Karpas-422 (cell line): ENCODE data around the gene IQCH. TPM values are rescaled to one million over a fixed set of nuclear protein-coding genes. Genes with fewer than 3 reads are reported as not detected.
"Not testable (repeated sequence)": the region's sequence is repeated elsewhere in the genome, so short reads cannot be mapped to it uniquely, and the experiment has no call there.

Experiments
- DNase-seq: peaks from one replicate; pipeline ENCODE4 v3.0.0-alpha.2; 2015
- H2AFZ ChIP-seq: fragments of 200-600 bp; sonication (generic); 2 replicates; pipeline ENCODE4 v1.6.1; 2014; ENCODE audit warnings: antibody characterized with exemption, low read length, mixed read lengths
- H3K27ac ChIP-seq: fragments of 200-600 bp; sonication (generic); 2 replicates; pipeline ENCODE4 v1.5.1; 2014; ENCODE audit warnings: mild to moderate bottlenecking, low read length, moderate library complexity
- H3K27me3 ChIP-seq: fragments of 200-600 bp; sonication (generic); 2 replicates; pipeline ENCODE4 v1.6.1; 2014; ENCODE audit warnings: low read length, mixed read lengths
- H3K36me3 ChIP-seq: fragments of 200-600 bp; sonication (generic); 2 replicates; pipeline ENCODE4 v1.6.1; 2014; ENCODE audit warnings: low read length, mixed read lengths; ENCODE audit not compliant: insufficient read depth
- H3K4me1 ChIP-seq: fragments of 200-600 bp; sonication (generic); 2 replicates; pipeline ENCODE4 v1.6.1; 2014; ENCODE audit warnings: mild to moderate bottlenecking, low read length, mixed read lengths
- H3K4me2 ChIP-seq: fragments of 200-600 bp; sonication (generic); 2 replicates; pipeline ENCODE4 v1.6.1; 2014; ENCODE audit warnings: low read length, low read depth, mild to moderate bottlenecking; ENCODE audit not compliant: poor library complexity, severe bottlenecking
- H3K4me3 ChIP-seq: fragments of 200-600 bp; sonication (generic); 2 replicates; pipeline ENCODE4 v1.5.1; 2014; ENCODE audit warnings: mild to moderate bottlenecking, antibody characterized with exemption, low read length, mixed read lengths
- H3K79me2 ChIP-seq: fragments of 200-600 bp; sonication (generic); 2 replicates; pipeline ENCODE4 v1.6.1; 2014; ENCODE audit warnings: mild to moderate bottlenecking, low read length, mixed read lengths
- H3K9ac ChIP-seq: fragments of 200-600 bp; sonication (generic); 2 replicates; pipeline ENCODE4 v1.6.0; 2014; ENCODE audit warnings: low read length
- H3K9me2 ChIP-seq: fragments of 200-600 bp; sonication (generic), shearing (Covaris generic); replicated peaks from 2 replicates; pipeline ENCODE4 v1.6.0; 2014; ENCODE audit warnings: mild to moderate bottlenecking, low read length, moderate library complexity; ENCODE audit not compliant: insufficient read depth
- H3K9me3 ChIP-seq: fragments of 300-700, 200-600 bp; sonication (generic); 2 replicates; pipeline ENCODE4 v1.6.1; 2014; ENCODE audit warnings: low read length, mixed read lengths
- H4K20me1 ChIP-seq: fragments of 200-600 bp; sonication (generic); 2 replicates; pipeline ENCODE4 v1.6.1; 2014; ENCODE audit warnings: mild to moderate bottlenecking, antibody characterized with exemption, low read length, low read depth; ENCODE audit not compliant: insufficient read depth
- total RNA-seq: library from RNA; depleted of rRNA; stranded (reverse); fragments of >200 nt; shearing (Covaris generic); gene quantifications from 2 replicates; pipeline ENCODE4 v1.2.3, GENCODE V29; 2014; ENCODE audit warnings: low replicate concordance

Gene IQCH
- total RNA-seq, 1 experiment from 2014 or later, result 2.4 TPM

- Histone ChIP-seq H3K9ac (no peak overlapping the region), H4K20me1 (peaks cover 18% of the 10 kb centered on the region), H2AFZ (no peak overlapping the region), H3K79me2 (peaks cover 31% of the 10 kb centered on the region), H3K4me2 (no peak overlapping the region), H3K27ac (no peak overlapping the region), H3K4me3 (no peak overlapping the region), H3K9me2 (no peaks in the 10 kb centered on the region), H3K9me3 (peaks cover 4% of the 10 kb centered on the region; the same call in 1 of the 2 replicates), H3K36me3 (0 out of 2 replicates have a peak, but pooled peaks cover 3% of the 10 kb centered on the region), H3K4me1 (peaks cover 8% of the 10 kb centered on the region), H3K27me3 (no peaks in the 10 kb centered on the region)
- no peak for DNase-seq
These were observed 4.8 kb upstream of the IQCH start for GRCh38 chr15:67249830-67250229.

GRCh38 chr15:67251318-67251717 is 3.3 kb upstream of the IQCH start:
- Histone ChIP-seq H3K79me2 (peaks cover 31% of the 10 kb centered on the region), H3K4me2 (no peak overlapping the region), H3K4me1 (peaks cover 15% of the 10 kb centered on the region), H3K36me3 (0 out of 2 replicates have a peak, but pooled peaks cover 3% of the 10 kb centered on the region), H2AFZ (no peak overlapping the region), H3K9me3 (peaks cover 4% of the 10 kb centered on the region; the same call in 1 of the 2 replicates), H4K20me1 (peaks cover 18% of the 10 kb centered on the region), H3K27ac (no peak overlapping the region), H3K4me3 (no peak overlapping the region), H3K9me2 (no peaks in the 10 kb centered on the region), H3K9ac (no peak overlapping the region), H3K27me3 (no peaks in the 10 kb centered on the region)
- DNase-seq, result no peak

GRCh38 chr15:67253101-67253500 is 1.5 kb upstream of the IQCH start:
- Histone ChIP-seq H3K79me2 (peaks cover 31% of the 10 kb centered on the region), H3K27ac (no peak overlapping the region), H3K4me2 (peak overlapping the region; percentile 90), H3K27me3 (no peaks in the 10 kb centered on the region), H3K9me2 (no peaks in the 10 kb centered on the region), H3K4me1 (peaks cover 15% of the 10 kb centered on the region), H3K4me3 (peak overlapping the region; percentile 90), H3K9me3 (no peaks in the 10 kb centered on the region), H3K36me3 (0 out of 2 replicates have a peak, but pooled peaks cover 3% of the 10 kb centered on the region), H3K9ac (no peak overlapping the region; the same call in 1 of the 2 replicates), H4K20me1 (peaks cover 18% of the 10 kb centered on the region), H2AFZ (no peak overlapping the region)
- DNase-seq, result no peak

- Histone ChIP-seq H3K27ac (peak overlapping the region; percentile 16; the same call in 1 of the 2 replicates), H3K79me2 (peaks cover 31% of the 10 kb centered on the region), H2AFZ (peak overlapping the region; percentile 86), H3K9me2 (no peaks in the 10 kb centered on the region), H3K9me3 (no peaks in the 10 kb centered on the region), H3K9ac (peak overlapping the region; percentile 79), H3K4me3 (peak overlapping the region; percentile 90), H3K4me1 (peaks cover 15% of the 10 kb centered on the region), H3K4me2 (peak overlapping the region; percentile 90), H3K27me3 (no peaks in the 10 kb centered on the region), H3K36me3 (0 out of 2 replicates have a peak, but pooled peaks cover 3% of the 10 kb centered on the region), H4K20me1 (peaks cover 18% of the 10 kb centered on the region)
- no peak for DNase-seq
These were observed 893 bp upstream of the IQCH start for GRCh38 chr15:67253549-67254237.

- H3K36me3 ChIP-seq, result no peaks in the 10 kb centered on the region
These were observed 1.5 kb downstream of the IQCH start for GRCh38 chr15:67256051-67256450.

GRCh38 chr15:67258412-67258811 is 3.8 kb downstream of the IQCH start:
- not testable (repeated sequence) for H3K27ac ChIP-seq, H3K36me3 ChIP-seq, H3K4me3 ChIP-seq, H3K9ac ChIP-seq, H3K9me2 ChIP-seq, H3K79me2 ChIP-seq, H3K27me3 ChIP-seq, H3K9me3 ChIP-seq, H2AFZ ChIP-seq, H3K4me2 ChIP-seq, H4K20me1 ChIP-seq, DNase-seq
- peaks cover 12% of the 10 kb centered on the region for H3K4me1 ChIP-seq

More at GRCh38 chr15:67256051-67256450, 1.5 kb downstream of the IQCH start:
- Histone ChIP-seq H3K27ac (no peak overlapping the region), H3K27me3 (no peaks in the 10 kb centered on the region), H4K20me1 (peaks cover 14% of the 10 kb centered on the region), H3K9me3 (no peaks in the 10 kb centered on the region), H3K4me1 (peaks cover 15% of the 10 kb centered on the region), H3K9me2 (no peaks in the 10 kb centered on the region), H3K4me3 (no peak overlapping the region), H3K4me2 (no peak overlapping the region), H3K9ac (no peak overlapping the region), H3K79me2 (peaks cover 25% of the 10 kb centered on the region), H2AFZ (no peak overlapping the region)
- DNase-seq, result no peak

- no peak overlapping the region for H3K27ac ChIP-seq
- H3K4me2 ChIP-seq, result no peak overlapping the region
- H3K36me3 ChIP-seq, result no peaks in the 10 kb centered on the region
- no peaks in the 10 kb centered on the region for H3K9me3 ChIP-seq
- no peaks in the 10 kb centered on the region for H3K9me2 ChIP-seq
- no peaks in the 10 kb centered on the region for H3K79me2 ChIP-seq
- H3K27me3 ChIP-seq, result no peaks in the 10 kb centered on the region
- no peak overlapping the region for H2AFZ ChIP-seq
- no peak for DNase-seq
- peaks cover 7% of the 10 kb centered on the region for H3K4me1 ChIP-seq
- H3K4me3 ChIP-seq, result no peak overlapping the region
- no peaks in the 10 kb centered on the region for H4K20me1 ChIP-seq
- no peak overlapping the region for H3K9ac ChIP-seq
These were observed 4.8 kb downstream of the IQCH start for GRCh38 chr15:67259379-67259778.

GRCh38 chr15:67259806-67260205 is 5.2 kb downstream of the IQCH start:
- Histone ChIP-seq H3K4me2 (no peak overlapping the region), H4K20me1 (no peaks in the 10 kb centered on the region), H3K4me1 (peaks cover 7% of the 10 kb centered on the region), H3K4me3 (no peak overlapping the region), H3K9me3 (no peaks in the 10 kb centered on the region), H3K36me3 (no peaks in the 10 kb centered on the region), H3K79me2 (no peaks in the 10 kb centered on the region), H3K9me2 (no peaks in the 10 kb centered on the region), H3K27ac (no peak overlapping the region), H2AFZ (no peak overlapping the region), H3K27me3 (no peaks in the 10 kb centered on the region), H3K9ac (no peak overlapping the region)
- no peak for DNase-seq
